Duodenal mucosa (tissue), 2 donors: ENCODE measurements around the gene HMMR.
A peak's percentile ranks its signal among the peaks of the same experiment; 100 is the strongest.

Source experiments
- H3K27ac ChIP-seq: one replicate; pipeline ENCODE4 v1.7.0; 2013; ENCODE audit warnings: low read depth, low read length
- H3K27me3 ChIP-seq, 2 donors: one replicate each; pipeline ENCODE4 v1.7.0; 2013; ENCODE audit warnings: low read length in 2 of 2, control low read depth in 1 of 2; ENCODE audit not compliant: insufficient read depth in 2 of 2, control insufficient read depth in 1 of 2
- H3K36me3 ChIP-seq, 2 donors: one replicate each; pipeline ENCODE4 v1.7.0; 2013; ENCODE audit warnings: low read length in 2 of 2, control low read depth in 1 of 2; ENCODE audit not compliant: insufficient read depth in 2 of 2, control insufficient read depth in 1 of 2
- H3K4me1 ChIP-seq, 2 donors: one replicate each; pipeline ENCODE4 v1.7.0; 2013; ENCODE audit warnings: low read length in 2 of 2, control low read depth in 1 of 2; ENCODE audit not compliant: insufficient read depth in 2 of 2, control insufficient read depth in 1 of 2
- H3K4me3 ChIP-seq, 2 donors: one replicate each; pipeline ENCODE4 v1.7.0; 2013; ENCODE audit warnings: low read length in 2 of 2, low read depth in 1 of 2
- H3K9ac ChIP-seq, 2 donors: one replicate each; pipeline ENCODE4 v1.7.0; 2013; ENCODE audit warnings: low read length in 2 of 2, low read depth in 1 of 2
- H3K9me3 ChIP-seq, 2 donors: one replicate each; pipeline ENCODE4 v1.7.0; 2013; ENCODE audit warnings: low read length in 2 of 2, control low read depth in 1 of 2; ENCODE audit not compliant: control insufficient read depth in 1 of 2

Gene HMMR

DNA sequence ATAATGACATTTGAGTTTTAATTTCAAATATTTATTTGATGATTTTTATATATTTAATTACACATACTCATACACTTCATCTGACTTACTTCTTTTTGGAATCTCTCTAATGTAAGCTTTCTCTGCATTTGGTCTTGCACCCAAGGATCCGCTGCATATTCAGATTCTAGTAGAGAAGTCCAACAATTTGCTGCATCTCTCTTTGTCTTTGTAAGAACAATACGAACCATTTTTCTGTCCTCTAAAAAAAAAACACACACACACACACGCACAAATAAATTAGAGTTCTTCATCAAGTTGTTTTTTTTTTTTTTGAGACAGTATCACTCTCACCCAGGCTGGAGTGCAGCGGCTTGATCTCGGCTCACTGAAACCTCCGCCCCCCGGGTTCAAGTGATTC is 3.6 kb upstream of the HMMR start:
- Histone ChIP-seq H3K4me1 (peaks cover 12 to 22% of the 10 kb centered on the region in 2 donors), H3K4me3 (no peak overlapping the region), H3K27ac (no peak overlapping the region), H3K36me3 (peaks cover 0 to 14% of the 10 kb centered on the region in 2 donors), H3K9me3 (no peaks in the 10 kb centered on the region), H3K27me3 (no peaks in the 10 kb centered on the region), H3K9ac (no peak overlapping the region)

DNA sequence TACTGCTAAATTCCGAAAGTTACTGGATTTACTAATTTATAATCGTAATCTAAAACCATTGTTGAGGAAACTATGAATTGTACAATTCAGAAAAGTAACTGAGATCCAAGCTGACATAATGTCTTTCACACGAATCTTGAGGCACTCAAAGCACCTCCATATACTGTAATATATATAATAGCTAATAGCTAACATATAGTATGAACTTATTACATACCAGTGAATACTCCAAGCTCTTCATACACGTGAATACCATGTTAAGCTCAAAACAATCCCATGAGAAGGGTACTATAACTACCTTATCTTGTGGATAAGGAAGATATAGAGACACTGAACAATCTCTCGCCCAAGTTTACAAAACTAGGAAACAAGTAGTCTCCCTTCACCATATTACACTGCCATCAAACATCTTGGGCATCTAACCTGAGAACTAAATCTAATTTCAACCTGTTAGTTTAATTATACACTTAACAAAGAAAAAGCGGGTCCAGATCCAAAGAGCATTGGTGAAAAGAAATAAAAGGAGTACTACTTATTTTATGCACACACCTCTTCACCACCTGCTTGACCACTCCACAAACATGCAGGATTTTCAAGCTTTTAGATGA is 1.6 kb upstream of the HMMR start:
- Histone ChIP-seq H3K9ac (peak overlapping the region; percentile 90 to 91), H3K4me1 (peaks cover 12 to 30% of the 10 kb centered on the region in 2 donors), H3K27ac (no peak overlapping the region)

GRCh38 chr5:163459462-163459818 is 992 bp upstream of the HMMR start:
- peak overlapping the region; percentile 90 to 91 for H3K9ac ChIP-seq
- no peaks in the 10 kb centered on the region for H3K9me3 ChIP-seq
- H3K27ac ChIP-seq: peak overlapping the region; percentile 98
- H3K27me3 ChIP-seq: no peaks in the 10 kb centered on the region
- H3K4me1 ChIP-seq: peaks cover 12 to 30% of the 10 kb centered on the region in 2 donors
- H3K36me3 ChIP-seq: peaks cover 0 to 8% of the 10 kb centered on the region in 2 donors
- peak overlapping the region; percentile 86 to 95 for H3K4me3 ChIP-seq

More for the DNA sequence above, 1.6 kb upstream of the HMMR start:
- no peaks in the 10 kb centered on the region for H3K9me3 ChIP-seq
- H3K27me3 ChIP-seq: no peaks in the 10 kb centered on the region
- H3K4me3 ChIP-seq: peak overlapping the region; percentile 86 to 95
- peaks cover 0 to 11% of the 10 kb centered on the region in 2 donors for H3K36me3 ChIP-seq

GRCh38 chr5:163459819-163460561 is 442 bp upstream of the HMMR start, which contains the start of gene NUDCD2:
TSS of gene NUDCD2 (minus strand) at chr5:163460102. CDS start at chr5:163460050, 52 bp downstream.
- Histone ChIP-seq H3K27ac (peak within 1 kb of the TSS; percentile 98), H3K27me3 (no peaks in the 10 kb centered on the region), H3K36me3 (peaks cover 0 to 4% of the 10 kb centered on the region in 2 donors), H3K9ac (peak within 1 kb of the TSS; percentile 90 to 91), H3K4me1 (peaks cover 12 to 30% of the 10 kb centered on the region in 2 donors), H3K4me3 (peak within 1 kb of the TSS; percentile 87 to 95), H3K9me3 (no peaks in the 10 kb centered on the region)

GRCh38 chr5:163463063-163463435 is 2.6 kb downstream of the HMMR start:
- H3K4me1 ChIP-seq: peaks cover 12 to 30% of the 10 kb centered on the region in 2 donors

GRCh38 chr5:163467682-163468081 is 7.2 kb downstream of the HMMR start:
- Histone ChIP-seq H3K9ac (no peak overlapping the region), H3K27ac (no peak overlapping the region), H3K4me1 (no peaks in the 10 kb centered on the region), H3K36me3 (no peaks in the 10 kb centered on the region), H3K4me3 (no peak overlapping the region), H3K27me3 (no peaks in the 10 kb centered on the region), H3K9me3 (no peaks in the 10 kb centered on the region)

More at GRCh38 chr5:163463063-163463435, 2.6 kb downstream of the HMMR start:
- H3K4me3 ChIP-seq: no peak overlapping the region
- H3K9me3 ChIP-seq: no peaks in the 10 kb centered on the region
- no peaks in the 10 kb centered on the region for H3K27me3 ChIP-seq
- H3K9ac ChIP-seq: no peak overlapping the region
- H3K36me3 ChIP-seq: no peaks in the 10 kb centered on the region
- H3K27ac ChIP-seq: no peak overlapping the region

GRCh38 chr5:163473635-163474243 is 13.3 kb downstream of the HMMR start:
- no peak overlapping the region for H3K27ac ChIP-seq
- no peak overlapping the region for H3K9ac ChIP-seq
- H3K36me3 ChIP-seq: no peaks in the 10 kb centered on the region
- H3K4me3 ChIP-seq: no peak overlapping the region
- H3K4me1 ChIP-seq: no peaks in the 10 kb centered on the region
- no peaks in the 10 kb centered on the region for H3K27me3 ChIP-seq
- no peaks in the 10 kb centered on the region for H3K9me3 ChIP-seq

DNA sequence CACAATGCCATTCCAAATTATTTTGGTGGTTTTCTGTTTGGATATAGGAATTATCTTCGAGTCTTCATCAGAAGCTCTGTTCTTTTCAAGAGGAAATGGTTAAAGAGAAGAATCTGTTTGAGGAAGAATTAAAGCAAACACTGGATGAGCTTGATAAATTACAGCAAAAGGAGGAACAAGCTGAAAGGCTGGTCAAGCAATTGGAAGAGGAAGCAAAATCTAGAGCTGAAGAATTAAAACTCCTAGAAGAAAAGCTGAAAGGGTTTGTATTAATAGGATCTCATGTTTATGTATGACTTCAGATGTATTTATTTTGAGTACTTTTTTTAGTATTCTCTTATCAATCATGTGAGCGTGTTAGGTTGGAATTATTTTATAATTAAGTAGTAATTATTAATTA is 15.0 kb downstream of the HMMR start:
- Histone ChIP-seq H3K27me3 (no peaks in the 10 kb centered on the region), H3K4me3 (no peak overlapping the region), H3K36me3 (no peaks in the 10 kb centered on the region), H3K9ac (no peak overlapping the region), H3K4me1 (no peaks in the 10 kb centered on the region), H3K27ac (no peak overlapping the region), H3K9me3 (no peaks in the 10 kb centered on the region)

DNA sequence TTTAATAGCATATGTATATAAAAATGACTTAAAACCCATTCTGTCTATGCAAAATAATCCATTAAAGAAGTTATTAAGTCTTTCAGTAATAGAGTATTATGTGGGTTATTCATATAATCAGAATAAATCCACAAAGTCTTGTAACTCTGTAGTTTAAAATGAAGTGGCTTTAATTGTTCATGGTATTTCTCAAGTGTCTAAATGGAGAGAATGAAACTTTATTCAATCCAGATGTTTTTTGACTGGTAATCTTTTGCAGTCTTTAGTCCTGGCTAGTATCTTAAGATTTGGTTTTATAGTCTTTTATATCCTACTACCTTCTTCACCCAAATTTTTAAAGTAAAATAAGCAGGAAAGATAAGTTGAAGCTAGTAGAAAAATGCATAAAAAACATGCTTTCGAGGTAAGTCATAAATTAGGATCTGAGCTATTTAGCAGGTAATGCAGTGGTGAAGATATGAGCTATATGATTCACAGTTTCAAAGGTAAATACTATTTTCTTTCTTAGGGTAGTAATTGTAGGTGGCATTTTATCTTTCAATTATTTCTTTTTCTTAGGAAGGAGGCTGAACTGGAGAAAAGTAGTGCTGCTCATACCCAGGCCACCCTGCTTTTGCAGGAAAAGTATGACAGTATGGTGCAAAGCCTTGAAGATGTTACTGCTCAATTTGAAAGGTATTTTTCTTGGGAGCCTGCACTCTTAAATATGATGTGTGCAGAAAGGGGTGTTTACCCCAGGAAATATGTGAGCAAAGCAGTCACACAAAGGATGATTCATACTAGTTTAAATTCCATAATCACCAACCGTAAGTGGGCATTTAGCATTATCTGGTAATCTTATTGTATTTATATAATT is 17.9 kb downstream of the HMMR start:
- Histone ChIP-seq H3K9ac (no peak overlapping the region), H3K27ac (no peak overlapping the region), H3K4me1 (no peaks in the 10 kb centered on the region), H3K36me3 (peaks cover 0 to 2% of the 10 kb centered on the region in 2 donors), H3K9me3 (no peaks in the 10 kb centered on the region), H3K27me3 (no peaks in the 10 kb centered on the region), H3K4me3 (no peak overlapping the region)

DNA sequence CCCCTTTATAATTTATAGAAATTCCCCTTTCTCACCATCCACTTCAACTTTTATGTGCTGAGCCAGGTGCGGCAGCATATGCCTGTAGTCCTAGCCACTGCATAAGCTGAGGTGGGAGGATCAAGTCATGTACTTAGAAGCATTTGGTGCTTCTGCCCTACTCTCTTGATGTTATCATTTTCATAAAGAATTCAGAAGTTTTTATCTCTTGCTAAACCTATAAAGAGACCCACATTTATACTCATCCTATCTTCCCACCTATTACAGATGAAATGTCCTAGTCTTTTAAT is 18.5 kb downstream of the HMMR start:
- H3K9me3 ChIP-seq: no peaks in the 10 kb centered on the region
- no peak overlapping the region for H3K9ac ChIP-seq
- no peaks in the 10 kb centered on the region for H3K4me1 ChIP-seq
- peaks cover 0 to 2% of the 10 kb centered on the region in 2 donors for H3K36me3 ChIP-seq
- H3K27ac ChIP-seq: no peak overlapping the region
- no peaks in the 10 kb centered on the region for H3K27me3 ChIP-seq
- H3K4me3 ChIP-seq: no peak overlapping the region
